IMR-90 (cell line): ENCODE data around the gene FSD1L.

Experiments
- CEBPB ChIP-seq: IDR thresholded peaks from 2 replicates; pipeline ENCODE4 v1.6.1; 2012; ENCODE audit warnings: low read depth, low read length, improper control_type of control experiment
- CHD1 ChIP-seq: IDR thresholded peaks from 2 replicates; pipeline ENCODE4 v1.6.1; 2012; ENCODE audit warnings: low read depth, low read length, improper control_type of control experiment
- CTCF ChIP-seq: conservative IDR thresholded peaks from 2 replicates; pipeline ENCODE4 v1.5.1; 2012; ENCODE audit warnings: mild to moderate bottlenecking, low read depth, low read length, improper control_type of control experiment
- MAFK ChIP-seq: IDR thresholded peaks from 2 replicates; pipeline ENCODE4 v1.6.1; 2012; ENCODE audit warnings: low read depth, low read length, improper control_type of control experiment
- MXI1 ChIP-seq: IDR thresholded peaks from 2 replicates; pipeline ENCODE4 v1.6.1; 2012; ENCODE audit warnings: low read depth, mild to moderate bottlenecking, low read length, moderate library complexity, borderline replicate concordance
- POLR2A ChIP-seq: IDR thresholded peaks from 2 replicates; pipeline ENCODE4 v1.6.1; 2012; ENCODE audit warnings: mild to moderate bottlenecking, low read depth, low read length
- RAD21 ChIP-seq: IDR thresholded peaks from 2 replicates; pipeline ENCODE4 v1.6.1; 2012; ENCODE audit warnings: low read length, improper control_type of control experiment
- RCOR1 ChIP-seq: IDR thresholded peaks from 2 replicates; pipeline ENCODE4 v1.6.1; 2012; ENCODE audit warnings: mild to moderate bottlenecking, low read length, improper control_type of control experiment; ENCODE audit not compliant: insufficient replicate concordance
- RFX5 ChIP-seq: IDR thresholded peaks from 2 replicates; pipeline ENCODE4 v1.8.0; 2012; ENCODE audit warnings: low read depth, mild to moderate bottlenecking, low read length, moderate library complexity
- SMC3 ChIP-seq: fragments of 150-350 bp; IDR thresholded peaks from 2 replicates; pipeline ENCODE4 v1.6.1; 2016; ENCODE audit warnings: low read depth, mild to moderate bottlenecking, antibody characterized with exemption, low read length, moderate library complexity
- USF2 ChIP-seq: fragments of 150-350 bp; IDR thresholded peaks from 2 replicates; pipeline ENCODE4 v1.6.1; 2017; ENCODE audit warnings: mild to moderate bottlenecking, antibody characterized with exemption, low read length, low read depth

- TF ChIP-seq CTCF (no peak), CEBPB (no peak), CHD1 (no peak), POLR2A (no peak), MAFK (no peak), MXI1 (no peak), USF2 (no peak), RAD21 (no peak), RCOR1 (no peak), RFX5 (no peak), SMC3 (no peak)
Observed at GRCh38 chr9:105500108-105500766, 52.4 kb downstream of the FSD1L start.
